CD14-positive monocyte (primary cell): ENCODE data around the gene UTP4. TPM values are rescaled to one million over a fixed set of nuclear protein-coding genes. Genes with fewer than 3 reads are reported as not detected.

Experiments
- DNase-seq, 3 donors: peaks; one replicate each; pipeline ENCODE4 v3.0.0-alpha.2; 2011 to 2022
- H2AFZ ChIP-seq: 2 replicates; pipeline ENCODE4 v1.6.0; 2012; ENCODE audit warnings: mild to moderate bottlenecking, low read depth, low read length, inconsistent platforms; ENCODE audit not compliant: insufficient read depth, poor library complexity, severe bottlenecking
- H3K27ac ChIP-seq, 2 donors: 1 replicate in 1 of 2; 2 replicates in 1 of 2; pipeline ENCODE4 v1.5.1; 2012 to 2013; ENCODE audit warnings: low read length in 2 of 2, control low read depth in 1 of 2, inconsistent platforms in 1 of 2, low read depth in 1 of 2, mild to moderate bottlenecking in 1 of 2
- H3K27me3 ChIP-seq, 2 donors: one replicate each; pipeline versions ENCODE4 v1.6.0 to v1.6.1; 2011 to 2013; ENCODE audit warnings: low read length in 2 of 2; ENCODE audit not compliant: control insufficient read depth in 2 of 2, insufficient read depth in 2 of 2
- H3K36me3 ChIP-seq, 2 donors: replicated peaks in 1 of 2; 1 replicate in 1 of 2; 2 replicates in 1 of 2; pipeline versions ENCODE4 v1.5.1 to v1.6.1; 2012 to 2013; ENCODE audit warnings: low read length in 2 of 2, control low read depth in 1 of 2, inconsistent platforms in 1 of 2, mild to moderate bottlenecking in 1 of 2; ENCODE audit not compliant: insufficient read depth in 2 of 2, control insufficient read depth in 1 of 2
- H3K4me1 ChIP-seq, 2 donors: 1 replicate in 1 of 2; 2 replicates in 1 of 2; pipeline versions ENCODE4 v1.5.1 to v1.6.1; 2012 to 2013; ENCODE audit warnings: low read length in 2 of 2, control low read depth in 1 of 2, inconsistent platforms in 1 of 2, mild to moderate bottlenecking in 1 of 2, moderate library complexity in 1 of 2; ENCODE audit not compliant: insufficient read depth in 2 of 2, control insufficient read depth in 1 of 2
- H3K4me2 ChIP-seq: replicated peaks from 2 replicates; pipeline ENCODE3; 2012; ENCODE audit warnings: low read length, moderate library complexity, mild to moderate bottlenecking; ENCODE audit not compliant: poor library complexity, severe bottlenecking; ENCODE audit errors: extremely low read depth
- H3K4me3 ChIP-seq, 3 experiments: fragments of 200-600 bp in 1 of 3; sonication (generic) in 1 of 3; replicated peaks in 1 of 3; 1 replicate in 2 of 3; 2 replicates in 1 of 3; pipeline ENCODE4 v1.5.1; 2011 to 2013; ENCODE audit warnings: low read length in 3 of 3, mild to moderate bottlenecking in 3 of 3, control low read depth in 2 of 3, low read depth in 2 of 3, inconsistent platforms in 1 of 3, moderate library complexity in 1 of 3
- H3K79me2 ChIP-seq: 2 replicates; pipeline ENCODE4 v1.6.0; 2012; ENCODE audit warnings: mild to moderate bottlenecking, control low read depth, inconsistent platforms, low read length, moderate library complexity; ENCODE audit not compliant: insufficient read depth
- H3K9ac ChIP-seq: 2 replicates; pipeline ENCODE4 v1.6.0; 2017; ENCODE audit warnings: low read length, mild to moderate bottlenecking; ENCODE audit not compliant: insufficient read depth, poor library complexity, severe bottlenecking
- H3K9me3 ChIP-seq, 2 donors: replicated peaks in 1 of 2; 1 replicate in 1 of 2; 2 replicates in 1 of 2; pipeline versions ENCODE4 v1.5.1 to v1.6.1; 2012 to 2013; ENCODE audit warnings: low read length in 2 of 2, control low read depth in 1 of 2; ENCODE audit not compliant: control insufficient read depth in 1 of 2, insufficient read depth in 1 of 2
- H4K20me1 ChIP-seq: 2 replicates; pipeline ENCODE4 v1.6.0; 2012; ENCODE audit warnings: mild to moderate bottlenecking, low read length, control low read depth, moderate library complexity; ENCODE audit not compliant: insufficient read depth
- H3K27ac Mint-ChIP-seq, 7 donors: one replicate each; pipeline ENCODE4 v1.8.0; 2020; ENCODE audit warnings: mild to moderate bottlenecking in 7 of 7, mixed read lengths in 7 of 7, moderate library complexity in 6 of 7, inconsistent platforms in 2 of 7
- H3K27me3 Mint-ChIP-seq, 3 donors: one replicate each; pipeline ENCODE4 v1.8.0; 2021 to 2022; ENCODE audit warnings: low read depth in 3 of 3, mild to moderate bottlenecking in 3 of 3, mixed read lengths in 3 of 3, moderate library complexity in 3 of 3, inconsistent platforms in 1 of 3
- H3K36me3 Mint-ChIP-seq, 2 donors: one replicate each; pipeline ENCODE4 v1.8.0; 2020; ENCODE audit warnings: mixed read lengths in 2 of 2, inconsistent platforms in 1 of 2, mild to moderate bottlenecking in 1 of 2
- H3K4me1 Mint-ChIP-seq: one replicate; pipeline ENCODE4 v1.8.0; 2020; ENCODE audit warnings: mild to moderate bottlenecking, mixed read lengths
- H3K4me3 Mint-ChIP-seq, 2 donors: one replicate each; pipeline ENCODE4 v1.8.0; 2020; ENCODE audit warnings: mild to moderate bottlenecking in 2 of 2, mixed read lengths in 2 of 2, moderate library complexity in 1 of 2
- H3K9me3 Mint-ChIP-seq, 7 donors: one replicate each; pipeline ENCODE4 v1.8.0; 2020 to 2022; ENCODE audit warnings: mixed read lengths in 7 of 7, mild to moderate bottlenecking in 6 of 7, moderate library complexity in 6 of 7, inconsistent platforms in 2 of 7
- WGBS: methylation state at CpG from one replicate; pipeline ENCODE4 v1.1.5; 2013; ENCODE audit warnings: missing lambda C conversion rate; ENCODE audit not compliant: insufficient coverage; 5-methylcytosine and 5-hydroxymethylcytosine counted together
- intact Hi-C, 2 donors: fragments of 100-400 bp; cut with micrococcal nuclease; formaldehyde crosslinking; loops; one replicate each; pipeline versions ENCODE4 v1.15.0 to v1.15.1; 2023
- polyA plus RNA-seq, 3 donors: library from polyadenylated mRNA; depleted of rRNA in 1 of 3; unstranded in 2 of 3; stranded (reverse) in 1 of 3; fragments of 300-500 nt in 2 of 3; fragments of >200 nt in 1 of 3; fragmentation: Illumina TruSeq in 2 of 3; gene quantifications; 1 replicate in 2 of 3; 2 replicates in 1 of 3; pipeline ENCODE4 v1.2.3, GENCODE V29; 2012 to 2021
- TF ChIP-seq, protein P1 (sequence below): fragments of 200-600 bp; IDR thresholded peaks from one replicate; pipeline ENCODE4 v1.8.0; 2022; ENCODE audit warnings: antibody characterized with exemption, mild to moderate bottlenecking

UTP4 gene
- polyA plus RNA-seq, 3 donors, result 15.3 to 27.8 (median 19.6) TPM

DNA sequence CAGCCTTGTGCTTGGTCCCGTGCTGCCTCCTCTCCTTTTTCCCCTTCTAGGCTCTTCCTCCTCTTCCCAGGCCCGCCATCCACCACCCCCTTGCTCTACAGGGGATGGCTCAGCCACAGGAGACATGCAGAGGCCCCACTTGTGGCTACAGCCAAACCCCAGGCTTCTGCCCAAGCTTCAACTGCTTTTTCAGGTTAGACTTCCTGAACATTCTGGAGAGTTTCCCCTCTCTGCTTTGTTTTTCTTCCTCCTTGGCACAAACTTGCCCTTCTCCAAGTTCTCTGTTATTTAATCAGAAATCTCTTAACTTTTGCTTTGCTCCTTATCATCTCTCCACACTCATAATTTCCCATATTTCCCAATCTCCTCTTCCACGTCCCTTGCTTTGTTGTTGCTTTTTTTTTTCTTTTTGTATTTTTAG, 45.3 kb upstream of the UTP4 start:
- H3K27ac Mint-ChIP-seq, result peak overlapping the region in 1 of 7 donors; percentile 72
- intact Hi-C loops, result no loop called here
- H2AFZ ChIP-seq, result no peak overlapping the region

GRCh38 chr16:69088684-69089083, 43.8 kb upstream of the UTP4 start:
- H3K36me3 ChIP-seq, result peaks cover 9 to 21% of the 10 kb centered on the region in 2 donors
- peaks cover 9 to 11% of the 10 kb centered on the region in 2 donors for H3K4me1 ChIP-seq
- no peak overlapping the region for H3K4me2 ChIP-seq
- H3K27me3 ChIP-seq, result no peaks in the 10 kb centered on the region
- no peaks in the 10 kb centered on the region for H4K20me1 ChIP-seq
- no peak overlapping the region for H3K9ac ChIP-seq
- H3K9me3 Mint-ChIP-seq, result peaks cover 0 to 5% (median 0%) of the 10 kb centered on the region in 7 donors
- TF ChIP-seq, protein P1, sequence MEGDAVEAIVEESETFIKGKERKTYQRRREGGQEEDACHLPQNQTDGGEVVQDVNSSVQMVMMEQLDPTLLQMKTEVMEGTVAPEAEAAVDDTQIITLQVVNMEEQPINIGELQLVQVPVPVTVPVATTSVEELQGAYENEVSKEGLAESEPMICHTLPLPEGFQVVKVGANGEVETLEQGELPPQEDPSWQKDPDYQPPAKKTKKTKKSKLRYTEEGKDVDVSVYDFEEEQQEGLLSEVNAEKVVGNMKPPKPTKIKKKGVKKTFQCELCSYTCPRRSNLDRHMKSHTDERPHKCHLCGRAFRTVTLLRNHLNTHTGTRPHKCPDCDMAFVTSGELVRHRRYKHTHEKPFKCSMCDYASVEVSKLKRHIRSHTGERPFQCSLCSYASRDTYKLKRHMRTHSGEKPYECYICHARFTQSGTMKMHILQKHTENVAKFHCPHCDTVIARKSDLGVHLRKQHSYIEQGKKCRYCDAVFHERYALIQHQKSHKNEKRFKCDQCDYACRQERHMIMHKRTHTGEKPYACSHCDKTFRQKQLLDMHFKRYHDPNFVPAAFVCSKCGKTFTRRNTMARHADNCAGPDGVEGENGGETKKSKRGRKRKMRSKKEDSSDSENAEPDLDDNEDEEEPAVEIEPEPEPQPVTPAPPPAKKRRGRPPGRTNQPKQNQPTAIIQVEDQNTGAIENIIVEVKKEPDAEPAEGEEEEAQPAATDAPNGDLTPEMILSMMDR, result no peak
- no peak overlapping the region for H3K4me3 Mint-ChIP-seq
- H3K27ac ChIP-seq, result no peak overlapping the region
- H3K9me3 ChIP-seq, result no peaks in the 10 kb centered on the region
- intact Hi-C loops, result no loop called here
- WGBS, result 69% methylated on average over 4 of the region's 4 CpGs
- no peak overlapping the region for H2AFZ ChIP-seq
- no peak for DNase-seq
- H3K4me3 ChIP-seq, result no peak overlapping the region
- H3K27ac Mint-ChIP-seq, result peak overlapping the region in 1 of 7 donors; percentile 38
- peaks cover 11 to 22% of the 10 kb centered on the region in 2 donors for H3K36me3 Mint-ChIP-seq
- H3K4me1 Mint-ChIP-seq, result peaks cover 24% of the 10 kb centered on the region
- peaks cover 0 to 2% (median 0%) of the 10 kb centered on the region in 3 donors for H3K27me3 Mint-ChIP-seq
- H3K79me2 ChIP-seq, result no peaks in the 10 kb centered on the region

More for the DNA sequence above, 45.3 kb upstream of the UTP4 start:
- H3K9ac ChIP-seq, result no peak overlapping the region
- no peaks in the 10 kb centered on the region for H3K79me2 ChIP-seq
- H3K4me1 Mint-ChIP-seq, result peaks cover 24% of the 10 kb centered on the region
- WGBS, result 0% methylated on average over 2 of the region's 3 CpGs
- peaks cover 0 to 5% (median 0%) of the 10 kb centered on the region in 7 donors for H3K9me3 Mint-ChIP-seq
- no peaks in the 10 kb centered on the region for H4K20me1 ChIP-seq
- H3K27ac ChIP-seq, result no peak overlapping the region
- peaks cover 9 to 11% of the 10 kb centered on the region in 2 donors for H3K4me1 ChIP-seq
- no peaks in the 10 kb centered on the region for H3K27me3 ChIP-seq
- H3K36me3 Mint-ChIP-seq, result peaks cover 19 to 32% of the 10 kb centered on the region in 2 donors
- peaks cover 0 to 2% (median 0%) of the 10 kb centered on the region in 3 donors for H3K27me3 Mint-ChIP-seq
- DNase-seq, result no peak
- H3K4me2 ChIP-seq, result no peak overlapping the region
- H3K4me3 Mint-ChIP-seq, result no peak overlapping the region
- no peaks in the 10 kb centered on the region for H3K9me3 ChIP-seq
- TF ChIP-seq, protein P1, result no peak
- H3K36me3 ChIP-seq, result peaks cover 14 to 26% of the 10 kb centered on the region in 2 donors
- H3K4me3 ChIP-seq, result no peak overlapping the region
